Activated CD4-positive, alpha-beta memory T cell treated with anti-CD3 and anti-CD28 coated beads, Interleukin-2, amount 10 ng/mL, durations not matched to agents 7 days and 5 days (primary cell): ENCODE measurements around the gene RC3H1. TPM values are rescaled to one million over a fixed set of nuclear protein-coding genes. Genes with fewer than 3 reads are reported as not detected.
A peak's percentile ranks its signal among the peaks of the same experiment; 100 is the strongest.

ENCODE experiments used
- CTCF ChIA-PET: fragments of 350-600 bp; sonication (Branson Sonifier 250); formaldehyde crosslinking; loops from one replicate; lab custom pipeline; 2021; ENCODE audit warnings: antibody characterized with exemption, inconsistent platforms; lab: Charles Lee
- POLR2A ChIA-PET: fragments of 350-600 bp; sonication (Branson Sonifier 250); formaldehyde crosslinking; loops from one replicate; lab custom pipeline; 2021; ENCODE audit warnings: antibody characterized with exemption; lab: Charles Lee
- DNase-seq: peaks from one replicate; pipeline ENCODE4 v3.0.0-alpha.2; 2020
- H3K27ac Mint-ChIP-seq: one replicate; pipeline ENCODE4 v1.8.0; 2021; ENCODE audit warnings: mild to moderate bottlenecking, mixed read lengths
- H3K27me3 Mint-ChIP-seq: one replicate; pipeline ENCODE4 v1.8.0; 2021; ENCODE audit warnings: mixed read lengths
- H3K36me3 Mint-ChIP-seq: one replicate; pipeline ENCODE4 v1.8.0; 2021; ENCODE audit warnings: low read depth, mixed read lengths
- H3K4me1 Mint-ChIP-seq: one replicate; pipeline ENCODE4 v1.8.0; 2021; ENCODE audit warnings: mixed read lengths
- H3K4me3 Mint-ChIP-seq: one replicate; pipeline ENCODE4 v1.8.0; 2021; ENCODE audit warnings: mild to moderate bottlenecking, mixed read lengths
- H3K9me3 Mint-ChIP-seq: one replicate; pipeline ENCODE4 v1.8.0; 2021; ENCODE audit warnings: mixed read lengths
- total RNA-seq, 2 experiments: library from RNA; stranded (reverse); gene quantifications; one replicate each; pipeline ENCODE4 v1.2.3, GENCODE V29; 2021

RC3H1 gene
- total RNA-seq, 2 experiments from 2014 or later: 29.6 to 33.6 TPM

- ChIA-PET POLR2A (interaction anchor here (1.0 kb wide), 1 partner anchor 49 kb away, joined by 3 read pairs; the partner anchor contains the start of gene ZBTB37), CTCF (no interaction called here)
- Mint-ChIP-seq H3K27me3 (no peaks in the 10 kb centered on the region), H3K36me3 (no peaks in the 10 kb centered on the region), H3K27ac (no peak overlapping the region), H3K9me3 (no peaks in the 10 kb centered on the region), H3K4me3 (no peak overlapping the region), H3K4me1 (no peaks in the 10 kb centered on the region)
- no peak for DNase-seq
Observed at GRCh38 chr1:173917635-173918493, 104.3 kb downstream of the RC3H1 start.

- no peak for DNase-seq
- Mint-ChIP-seq H3K4me3 (no peak within 1 kb of the TSS), H3K27ac (no peak within 1 kb of the TSS), H3K27me3 (no peaks in the 10 kb centered on the region), H3K4me1 (no peaks in the 10 kb centered on the region), H3K36me3 (no peaks in the 10 kb centered on the region), H3K9me3 (no peaks in the 10 kb centered on the region)
- ChIA-PET POLR2A (no interaction called here), CTCF (no interaction called here)
Observed at GRCh38 chr1:173917149-173917548, 105.0 kb downstream of the RC3H1 start, which contains the start of gene SERPINC1. Gene SERPINC1, minus strand, starts transcription at chr1:173917327. Its CDS starts 68 bp downstream, at chr1:173917259.

- Mint-ChIP-seq H3K36me3 (no peaks in the 10 kb centered on the region), H3K9me3 (no peaks in the 10 kb centered on the region), H3K27ac (no peak overlapping the region), H3K27me3 (no peaks in the 10 kb centered on the region), H3K4me3 (no peak overlapping the region), H3K4me1 (no peaks in the 10 kb centered on the region)
- CTCF ChIA-PET: no interaction called here
- no peak for DNase-seq
- POLR2A ChIA-PET: no interaction called here
Observed at GRCh38 chr1:173916667-173917066, 105.5 kb downstream of the RC3H1 start.

- no peaks in the 10 kb centered on the region for H3K4me1 Mint-ChIP-seq
- no peak for DNase-seq
- H3K9me3 Mint-ChIP-seq: no peaks in the 10 kb centered on the region
- POLR2A ChIA-PET: no interaction called here
- H3K27me3 Mint-ChIP-seq: no peaks in the 10 kb centered on the region
- no peak overlapping the region for H3K27ac Mint-ChIP-seq
- CTCF ChIA-PET: interaction anchor here (0.6 kb wide), 1 partner anchor 496 kb away, joined by 3 read pairs; no protein-coding TSS in a partner anchor
- H3K36me3 Mint-ChIP-seq: no peaks in the 10 kb centered on the region
- H3K4me3 Mint-ChIP-seq: no peak overlapping the region
Observed at GRCh38 chr1:173915596-173915995, 106.6 kb downstream of the RC3H1 start.

- H3K27me3 Mint-ChIP-seq: no peaks in the 10 kb centered on the region
- no peaks in the 10 kb centered on the region for H3K4me1 Mint-ChIP-seq
- no peaks in the 10 kb centered on the region for H3K9me3 Mint-ChIP-seq
- H3K27ac Mint-ChIP-seq: no peak overlapping the region
- POLR2A ChIA-PET: interaction anchor here (0.7 kb wide), 1 partner anchor 41 kb away, joined by 3 read pairs; no protein-coding TSS in a partner anchor
- no peak overlapping the region for H3K4me3 Mint-ChIP-seq
- peak; percentile 21 for DNase-seq
- CTCF ChIA-PET: interaction anchor here (1.3 kb wide), 1 partner anchor 12 kb away, joined by 3 read pairs; no protein-coding TSS in a partner anchor
- no peaks in the 10 kb centered on the region for H3K36me3 Mint-ChIP-seq
Observed at GRCh38 chr1:173914366-173914871, 107.7 kb downstream of the RC3H1 start.

- Mint-ChIP-seq H3K27ac (no peak overlapping the region), H3K9me3 (no peaks in the 10 kb centered on the region), H3K36me3 (no peaks in the 10 kb centered on the region), H3K4me1 (no peaks in the 10 kb centered on the region), H3K4me3 (no peak overlapping the region), H3K27me3 (no peaks in the 10 kb centered on the region)
- CTCF ChIA-PET: interaction anchor here (0.7 to 1.1 kb wide), 2 partner anchors 40 to 45 kb away, joined by 3 read pairs; partner anchors contain the start of genes GAS5 and ZBTB37
- POLR2A ChIA-PET: no interaction called here
- no peak for DNase-seq
Observed at GRCh38 chr1:173913111-173913510, 109.0 kb downstream of the RC3H1 start.

GRCh38 chr1:173903827-173904531, 118.2 kb downstream of the RC3H1 start:
- Mint-ChIP-seq H3K27ac (no peak overlapping the region), H3K9me3 (no peaks in the 10 kb centered on the region), H3K4me1 (peaks cover 6% of the 10 kb centered on the region), H3K4me3 (no peak overlapping the region), H3K27me3 (no peaks in the 10 kb centered on the region), H3K36me3 (peaks cover 3% of the 10 kb centered on the region)
- POLR2A ChIA-PET: no interaction called here
- CTCF ChIA-PET: no interaction called here
- no peak for DNase-seq

- DNase-seq: no peak
- no peaks in the 10 kb centered on the region for H3K9me3 Mint-ChIP-seq
- peaks cover 3% of the 10 kb centered on the region for H3K36me3 Mint-ChIP-seq
- H3K4me3 Mint-ChIP-seq: no peak overlapping the region
- H3K27me3 Mint-ChIP-seq: no peaks in the 10 kb centered on the region
- ChIA-PET CTCF (no interaction called here), POLR2A (no interaction called here)
- peaks cover 6% of the 10 kb centered on the region for H3K4me1 Mint-ChIP-seq
- H3K27ac Mint-ChIP-seq: no peak overlapping the region
Observed at GRCh38 chr1:173900992-173901391, 121.2 kb downstream of the RC3H1 start.

GRCh38 chr1:173900427-173900826, 121.7 kb downstream of the RC3H1 start:
- no peak overlapping the region for H3K4me3 Mint-ChIP-seq
- H3K4me1 Mint-ChIP-seq: peaks cover 6% of the 10 kb centered on the region
- no peaks in the 10 kb centered on the region for H3K36me3 Mint-ChIP-seq
- POLR2A ChIA-PET: no interaction called here
- H3K9me3 Mint-ChIP-seq: no peaks in the 10 kb centered on the region
- no peak overlapping the region for H3K27ac Mint-ChIP-seq
- DNase-seq: no peak
- CTCF ChIA-PET: no interaction called here
- H3K27me3 Mint-ChIP-seq: no peaks in the 10 kb centered on the region

GRCh38 chr1:173894189-173894588, 128.0 kb downstream of the RC3H1 start:
- H3K27me3 Mint-ChIP-seq: no peaks in the 10 kb centered on the region

GRCh38 chr1:173893611-173894010, 128.5 kb downstream of the RC3H1 start:
- peaks cover 26% of the 10 kb centered on the region for H3K36me3 Mint-ChIP-seq
- H3K27me3 Mint-ChIP-seq: no peaks in the 10 kb centered on the region
- no peak overlapping the region for H3K27ac Mint-ChIP-seq
- no peaks in the 10 kb centered on the region for H3K9me3 Mint-ChIP-seq
- CTCF ChIA-PET: no interaction called here
- no peaks in the 10 kb centered on the region for H3K4me1 Mint-ChIP-seq
- H3K4me3 Mint-ChIP-seq: no peak overlapping the region
- no peak for DNase-seq
- POLR2A ChIA-PET: interaction anchor here (0.6 kb wide), 1 partner anchor 25 kb away, joined by 3 read pairs; the partner anchor contains the start of gene ZBTB37

More at GRCh38 chr1:173894189-173894588, 128.0 kb downstream of the RC3H1 start:
- DNase-seq: no peak
- Mint-ChIP-seq H3K4me3 (no peak overlapping the region), H3K27ac (no peak overlapping the region), H3K36me3 (peaks cover 24% of the 10 kb centered on the region), H3K4me1 (no peaks in the 10 kb centered on the region), H3K9me3 (no peaks in the 10 kb centered on the region)
- POLR2A ChIA-PET: interaction anchor here (1.8 kb wide), 1 partner anchor 26 kb away, joined by 7 read pairs; the partner anchor contains the start of genes GAS5 and ZBTB37
- CTCF ChIA-PET: no interaction called here

- no peak overlapping the region for H3K27ac Mint-ChIP-seq
- H3K4me3 Mint-ChIP-seq: no peak overlapping the region
- H3K27me3 Mint-ChIP-seq: no peaks in the 10 kb centered on the region
- CTCF ChIA-PET: no interaction called here
- peaks cover 4% of the 10 kb centered on the region for H3K4me1 Mint-ChIP-seq
- H3K36me3 Mint-ChIP-seq: peaks cover 51% of the 10 kb centered on the region
- DNase-seq: no peak
- POLR2A ChIA-PET: no interaction called here
- H3K9me3 Mint-ChIP-seq: no peaks in the 10 kb centered on the region
Observed at GRCh38 chr1:173889885-173890284, 132.3 kb downstream of the RC3H1 start.

- Mint-ChIP-seq H3K27ac (no peak overlapping the region), H3K4me1 (peaks cover 4% of the 10 kb centered on the region), H3K27me3 (no peaks in the 10 kb centered on the region), H3K36me3 (peaks cover 48% of the 10 kb centered on the region), H3K4me3 (no peak overlapping the region), H3K9me3 (no peaks in the 10 kb centered on the region)
- DNase-seq: no peak
- ChIA-PET POLR2A (interaction anchor here (0.8 to 1.4 kb wide), 3 partner anchors 12 to 21 kb away, joined by 3 to 4 read pairs (median 3); partner anchors contain the start of gene ZBTB37), CTCF (no interaction called here)
Observed at GRCh38 chr1:173888749-173889148, 133.4 kb downstream of the RC3H1 start.
